ENCODE results near the gene RTN4IP1.

- TF ChIP-seq POLR2AphosphoS5 (IDR thresholded peaks at IDR 0.05) (no peak), CTCF (IDR thresholded peaks at IDR 0.05) (no peak), POLR2A (IDR thresholded peaks at IDR 0.05) (no peak)
These were observed 101.3 kb downstream of the RTN4IP1 start for GRCh38 chr6:106527979-106528378.

Measured in breast epithelium (tissue), 3 donors.